ENCODE results near the gene PTPN5.

DNA sequence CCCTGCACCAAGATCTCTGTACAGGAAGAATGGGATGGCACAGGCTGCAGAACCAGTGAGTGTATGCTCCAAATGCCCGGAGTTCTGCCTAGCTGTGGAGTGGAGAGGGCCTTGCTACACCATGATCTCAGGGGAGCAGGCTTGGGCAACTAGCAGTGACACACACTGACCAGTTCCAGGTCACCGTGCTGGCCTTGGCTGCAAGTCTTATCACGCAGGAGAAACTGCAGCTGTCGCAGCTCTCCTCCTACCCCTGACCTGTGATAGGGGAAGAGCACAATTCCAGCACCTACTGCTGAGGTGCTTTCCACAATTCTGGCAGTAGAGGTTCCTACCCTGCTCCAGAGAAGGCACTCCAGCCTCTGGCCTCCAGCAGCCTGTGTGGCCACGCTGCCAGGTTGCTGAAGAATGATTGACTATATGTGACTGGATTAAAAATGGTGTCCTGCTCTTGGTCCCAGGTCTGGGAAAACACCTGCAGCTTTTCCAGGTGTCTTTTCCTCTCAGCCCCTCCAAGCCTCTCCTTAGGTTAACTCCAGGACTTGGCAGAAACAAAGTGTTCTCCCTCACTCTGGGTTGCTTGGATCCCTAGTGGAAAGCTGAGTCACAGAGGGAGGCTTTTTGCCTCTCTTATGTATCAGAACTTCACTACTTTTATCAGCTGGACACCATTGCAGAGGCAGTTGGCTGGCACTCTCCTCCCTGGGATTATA is 43.3 kb upstream of the PTPN5 start:
- TF ChIP-seq POLR2AphosphoS5 (IDR thresholded peaks at IDR 0.05) (no peak), POLR2A (IDR thresholded peaks at IDR 0.05) (no peak)
- TF ChIP-seq, protein P1, sequence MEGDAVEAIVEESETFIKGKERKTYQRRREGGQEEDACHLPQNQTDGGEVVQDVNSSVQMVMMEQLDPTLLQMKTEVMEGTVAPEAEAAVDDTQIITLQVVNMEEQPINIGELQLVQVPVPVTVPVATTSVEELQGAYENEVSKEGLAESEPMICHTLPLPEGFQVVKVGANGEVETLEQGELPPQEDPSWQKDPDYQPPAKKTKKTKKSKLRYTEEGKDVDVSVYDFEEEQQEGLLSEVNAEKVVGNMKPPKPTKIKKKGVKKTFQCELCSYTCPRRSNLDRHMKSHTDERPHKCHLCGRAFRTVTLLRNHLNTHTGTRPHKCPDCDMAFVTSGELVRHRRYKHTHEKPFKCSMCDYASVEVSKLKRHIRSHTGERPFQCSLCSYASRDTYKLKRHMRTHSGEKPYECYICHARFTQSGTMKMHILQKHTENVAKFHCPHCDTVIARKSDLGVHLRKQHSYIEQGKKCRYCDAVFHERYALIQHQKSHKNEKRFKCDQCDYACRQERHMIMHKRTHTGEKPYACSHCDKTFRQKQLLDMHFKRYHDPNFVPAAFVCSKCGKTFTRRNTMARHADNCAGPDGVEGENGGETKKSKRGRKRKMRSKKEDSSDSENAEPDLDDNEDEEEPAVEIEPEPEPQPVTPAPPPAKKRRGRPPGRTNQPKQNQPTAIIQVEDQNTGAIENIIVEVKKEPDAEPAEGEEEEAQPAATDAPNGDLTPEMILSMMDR (IDR thresholded peaks at IDR 0.05) = no peak

Measured in breast epithelium (tissue), 3 donors.